Choroid plexus epithelial cell (primary cell): ENCODE results near the gene MIPOL1.

Experiments
- DNase-seq: peaks from one replicate; pipeline ENCODE4 v3.0.0-alpha.2; 2010; ENCODE audit warnings: low read depth
- H3K4me3 ChIP-seq: 2 replicates; pipeline ENCODE4 v1.5.1; 2011; ENCODE audit warnings: low read depth, mild to moderate bottlenecking, control low read depth, low read length, moderate library complexity
- TF ChIP-seq, protein P1 (sequence below): conservative IDR thresholded peaks from 2 replicates; pipeline ENCODE4 v1.5.1; 2011; ENCODE audit warnings: low read depth, mild to moderate bottlenecking, control low read depth, inconsistent platforms, low read length, moderate library complexity

MIPOL1 gene

DNA sequence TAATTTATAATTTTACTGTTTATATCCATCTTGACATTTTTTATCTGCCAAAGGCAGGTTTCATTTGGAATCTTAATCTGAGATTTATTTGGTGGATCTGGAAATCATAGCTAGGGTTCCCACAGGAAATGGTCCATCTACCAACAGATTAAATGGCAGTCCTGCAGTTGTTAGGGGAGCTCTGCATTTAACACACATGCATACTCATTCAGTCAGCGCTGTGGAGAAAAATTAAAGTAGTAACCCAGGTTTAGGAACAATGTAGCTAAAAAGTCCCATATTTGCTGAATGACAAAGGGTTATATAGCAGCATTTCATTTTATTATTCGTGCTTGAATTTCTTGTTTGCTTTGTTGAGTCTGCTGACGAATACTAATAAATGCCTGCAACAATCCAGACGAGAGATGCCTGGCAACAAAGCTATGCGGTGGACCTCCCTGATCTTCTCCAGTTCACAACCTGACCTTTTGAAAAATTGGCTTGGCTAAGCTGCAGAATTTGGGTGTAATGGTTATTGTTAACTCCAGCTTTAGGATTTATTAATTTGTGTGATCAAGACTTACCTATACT lies 59.8 kb downstream of the MIPOL1 start:
- H3K4me3 ChIP-seq: no peak overlapping the region
- TF ChIP-seq, protein P1, sequence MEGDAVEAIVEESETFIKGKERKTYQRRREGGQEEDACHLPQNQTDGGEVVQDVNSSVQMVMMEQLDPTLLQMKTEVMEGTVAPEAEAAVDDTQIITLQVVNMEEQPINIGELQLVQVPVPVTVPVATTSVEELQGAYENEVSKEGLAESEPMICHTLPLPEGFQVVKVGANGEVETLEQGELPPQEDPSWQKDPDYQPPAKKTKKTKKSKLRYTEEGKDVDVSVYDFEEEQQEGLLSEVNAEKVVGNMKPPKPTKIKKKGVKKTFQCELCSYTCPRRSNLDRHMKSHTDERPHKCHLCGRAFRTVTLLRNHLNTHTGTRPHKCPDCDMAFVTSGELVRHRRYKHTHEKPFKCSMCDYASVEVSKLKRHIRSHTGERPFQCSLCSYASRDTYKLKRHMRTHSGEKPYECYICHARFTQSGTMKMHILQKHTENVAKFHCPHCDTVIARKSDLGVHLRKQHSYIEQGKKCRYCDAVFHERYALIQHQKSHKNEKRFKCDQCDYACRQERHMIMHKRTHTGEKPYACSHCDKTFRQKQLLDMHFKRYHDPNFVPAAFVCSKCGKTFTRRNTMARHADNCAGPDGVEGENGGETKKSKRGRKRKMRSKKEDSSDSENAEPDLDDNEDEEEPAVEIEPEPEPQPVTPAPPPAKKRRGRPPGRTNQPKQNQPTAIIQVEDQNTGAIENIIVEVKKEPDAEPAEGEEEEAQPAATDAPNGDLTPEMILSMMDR: no peak
- DNase-seq: no peak

DNA sequence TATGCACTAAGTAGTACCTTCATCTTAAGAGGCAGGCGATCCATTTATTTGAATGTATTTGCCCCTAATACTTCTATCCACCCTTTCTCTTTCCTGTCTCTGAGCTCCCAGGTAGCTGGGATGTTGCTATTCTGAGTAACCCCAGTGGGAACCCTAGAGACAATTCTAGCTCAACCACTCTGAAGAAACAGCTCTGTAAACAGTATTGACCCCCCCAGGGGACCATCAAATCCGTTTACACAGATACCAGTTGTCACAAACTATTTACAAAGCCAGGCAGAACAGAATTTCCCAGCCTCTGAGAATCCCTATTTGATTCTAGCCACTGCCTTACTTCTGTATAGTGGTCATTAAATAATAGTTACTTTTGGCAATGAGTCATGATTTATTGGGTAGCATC lies 64.9 kb downstream of the MIPOL1 start:
- TF ChIP-seq, protein P1: no peak
- no peak overlapping the region for H3K4me3 ChIP-seq
- DNase-seq: no peak

DNA sequence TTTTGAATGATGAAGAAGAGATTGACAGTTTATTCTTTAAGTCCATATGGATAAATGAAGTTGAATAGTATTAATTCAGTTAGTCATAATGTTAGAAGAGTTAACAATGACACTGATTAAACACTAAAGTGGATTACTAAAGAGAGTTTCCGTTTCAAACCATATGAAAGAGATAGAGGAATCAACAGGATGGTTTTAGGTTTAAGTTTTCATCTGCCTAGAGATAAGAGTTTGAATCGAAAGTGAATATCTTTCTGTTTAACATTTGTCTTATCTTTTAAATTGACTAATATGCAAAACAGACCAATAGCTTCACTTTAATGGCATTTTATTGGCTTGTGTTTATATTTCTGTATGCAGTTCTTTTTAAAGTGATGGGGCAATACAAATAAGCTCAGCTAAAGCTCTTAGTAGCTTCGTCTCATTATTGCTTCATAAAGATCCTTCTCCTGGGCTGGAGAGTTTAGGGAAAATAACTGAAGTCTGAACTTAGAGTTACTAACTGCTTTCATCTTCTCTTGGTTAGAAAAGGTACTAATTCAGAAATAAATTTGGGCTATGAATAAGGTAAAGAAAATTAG lies 66.0 kb downstream of the MIPOL1 start:
- DNase-seq: peak; percentile 5
- H3K4me3 ChIP-seq: no peak overlapping the region

DNA sequence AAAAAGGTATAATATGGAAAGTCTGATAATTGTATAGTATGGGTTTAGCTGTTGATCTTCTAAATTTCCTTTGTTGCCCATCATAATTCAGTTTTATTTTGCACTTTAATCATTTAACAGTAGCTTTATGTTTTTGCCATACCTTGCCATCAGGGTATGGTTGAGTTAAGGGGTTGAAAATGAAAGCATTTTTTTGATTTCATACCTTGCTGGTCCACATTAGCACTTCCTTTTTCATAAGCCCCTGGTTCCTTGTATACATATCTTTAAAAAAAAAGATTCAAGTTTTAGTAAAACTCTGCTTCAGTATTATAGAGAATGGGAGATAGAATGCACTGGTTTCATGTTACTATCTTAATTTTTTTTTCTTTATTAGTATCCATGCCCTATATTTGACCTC lies 71.1 kb downstream of the MIPOL1 start:
- no peak for DNase-seq
- TF ChIP-seq, protein P1: no peak
- no peak overlapping the region for H3K4me3 ChIP-seq

More for the DNA sequence above, 66.0 kb downstream of the MIPOL1 start:
- TF ChIP-seq, protein P1: no peak

DNA sequence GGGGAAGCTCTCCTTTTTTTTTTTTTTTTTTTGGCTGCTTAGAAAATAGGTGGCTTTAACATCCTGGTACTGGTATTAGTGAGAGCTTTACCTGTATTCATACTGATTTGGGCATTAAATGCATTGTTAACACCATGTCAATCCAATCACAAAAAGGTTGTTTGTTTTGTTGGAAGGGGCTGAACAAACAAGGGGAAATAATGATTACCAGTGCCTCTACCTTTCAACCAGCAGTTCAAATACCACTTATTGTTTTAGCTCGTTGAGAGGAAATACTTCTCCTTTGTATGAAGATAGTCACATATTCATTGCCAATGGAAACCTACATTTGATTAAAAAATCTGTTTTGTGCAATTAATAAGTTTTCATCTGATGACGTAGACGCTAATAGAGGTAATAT lies 72.9 kb downstream of the MIPOL1 start:
- no peak for DNase-seq
- no peak overlapping the region for H3K4me3 ChIP-seq
- TF ChIP-seq, protein P1: no peak

DNA sequence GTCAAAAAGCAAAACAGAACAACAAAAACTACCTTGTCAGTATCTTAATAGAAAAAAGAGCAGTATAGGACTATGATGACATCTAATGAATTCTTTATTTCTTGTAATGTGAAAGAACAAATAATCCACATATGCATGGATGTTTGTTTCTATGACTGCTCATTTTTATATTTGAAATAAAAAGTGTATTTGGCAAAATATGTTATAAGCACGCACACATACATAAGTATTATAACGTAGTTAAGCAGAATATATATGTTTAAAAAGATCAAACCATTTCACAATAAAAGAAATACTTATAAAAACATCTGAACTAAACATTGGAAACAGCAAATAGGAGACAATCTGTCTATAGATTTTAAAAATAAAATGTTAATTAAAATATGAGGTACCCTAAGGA lies 74.8 kb downstream of the MIPOL1 start:
- DNase-seq: no peak
- TF ChIP-seq, protein P1: no peak
- no peak overlapping the region for H3K4me3 ChIP-seq

DNA sequence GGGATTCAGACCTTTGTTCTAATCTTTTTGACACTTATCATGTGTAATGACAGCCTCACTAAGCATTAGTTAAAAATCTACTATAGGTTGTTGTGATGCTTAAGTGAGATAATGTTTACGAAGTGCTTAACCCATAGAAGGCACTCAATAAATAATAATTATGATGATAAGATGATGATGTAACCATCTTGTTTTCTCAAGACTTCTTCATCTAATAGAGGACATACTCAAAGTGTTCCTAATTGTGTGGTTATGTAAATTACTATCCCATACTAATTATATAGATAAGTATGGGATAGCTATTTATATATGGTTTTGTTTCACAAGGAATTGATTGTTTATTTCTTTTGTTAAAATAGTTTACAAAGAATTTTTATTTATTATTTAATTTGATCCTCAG lies 76.9 kb downstream of the MIPOL1 start:
- TF ChIP-seq, protein P1: no peak
- no peak for DNase-seq
- H3K4me3 ChIP-seq: no peak overlapping the region
